ENCODE data around the gene FAAH2. TPM values are rescaled to one million over a fixed set of nuclear protein-coding genes. Genes with fewer than 3 reads are reported as not detected.
A peak's percentile ranks its signal among the peaks of the same experiment; 100 is the strongest.

Gene FAAH2
- total RNA-seq, 1 experiment from 2014 or later = not detected

GRCh38 chrX:57519578-57520118 lies 233.1 kb downstream of the FAAH2 start:
- in situ Hi-C loops (cut with HindIII; ENCODE audit: low pct_unique_long_range_greater_than_20kb, low sequenced_read_pairs) = no loop called here
- DNase-seq (ENCODE audit: low read depth, low spot score) = no peak

DNA sequence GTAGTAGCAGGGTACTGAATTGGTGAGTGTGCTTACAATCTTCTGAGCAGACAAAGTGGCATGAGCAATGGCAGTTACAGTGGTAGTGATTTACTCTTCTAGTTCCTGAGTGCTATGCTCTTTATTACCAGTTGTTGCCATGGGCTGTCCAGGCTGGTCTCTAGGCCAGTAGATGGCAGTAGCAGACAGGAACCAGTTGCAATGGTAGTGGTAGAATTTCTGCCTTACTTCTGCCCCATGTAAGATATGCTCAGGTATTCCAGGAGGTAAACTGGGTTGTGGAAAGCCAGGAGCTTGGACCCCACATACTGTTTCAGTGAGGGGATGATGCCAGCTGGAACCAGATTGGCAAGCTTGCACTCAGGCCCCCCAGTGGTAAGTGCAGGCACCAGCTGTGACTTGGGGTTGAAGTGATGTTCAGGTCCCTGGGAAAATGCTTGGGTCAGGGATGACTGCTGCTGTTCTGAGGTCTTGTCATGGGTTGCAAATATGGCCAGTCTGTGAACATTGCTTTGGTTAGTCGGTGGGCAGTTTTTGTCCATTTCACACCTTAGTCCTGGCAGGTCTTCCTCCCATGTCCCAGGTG lies 242.3 kb downstream of the FAAH2 start:
- peak; percentile 56 for DNase-seq (ENCODE audit: low read depth, low spot score)
- in situ Hi-C loops (cut with HindIII; ENCODE audit: low pct_unique_long_range_greater_than_20kb, low sequenced_read_pairs) = no loop called here

Other genes with a start within 250 kb of the FAAH2 start
- 7.0 and 9.5 TPM in 2 replicates for gene SPIN2B, start 165.2 kb upstream of the FAAH2 start, total RNA-seq (2014; rRNA removed; shearing (Covaris generic))
- 0.26 TPM in 1 of 2 replicates, not detected in the other for gene SPIN2A, start 149.3 kb upstream of the FAAH2 start, total RNA-seq (2014; rRNA removed; shearing (Covaris generic))

All from SK-MEL-5 (cell line).